Mesendoderm (in vitro differentiated cells): ENCODE data around the gene RPP25L.
A peak's percentile ranks its signal among the peaks of the same experiment; 100 is the strongest.

Source experiments
- DNase-seq: peaks from one replicate; pipeline ENCODE4 v3.0.0; 2013
- H2AK5ac ChIP-seq: 2 replicates; pipeline ENCODE4 v1.6.1; 2013; ENCODE audit warnings: low read length, inconsistent platforms
- H2BK120ac ChIP-seq: 2 replicates; pipeline ENCODE4 v1.6.1; 2013; ENCODE audit warnings: low read depth, mild to moderate bottlenecking, low read length, moderate library complexity, mixed read lengths
- H2BK15ac ChIP-seq: replicated peaks from 2 replicates; pipeline ENCODE4 v1.6.1; 2013; ENCODE audit warnings: low read depth, mild to moderate bottlenecking, moderate library complexity
- H2BK5ac ChIP-seq: 2 replicates; pipeline ENCODE4 v1.6.1; 2013; ENCODE audit warnings: low read length, inconsistent platforms
- H3K18ac ChIP-seq: 2 replicates; pipeline ENCODE4 v1.6.1; 2013; ENCODE audit warnings: mild to moderate bottlenecking, low read length, mixed read lengths
- H3K23ac ChIP-seq: one replicate; pipeline ENCODE4 v1.6.1; 2013; ENCODE audit warnings: low read length
- H3K27ac ChIP-seq: 2 replicates; pipeline ENCODE4 v1.5.1; 2013; ENCODE audit warnings: low read depth, mild to moderate bottlenecking, inconsistent platforms, low read length, moderate library complexity
- H3K27me3 ChIP-seq: 2 replicates; pipeline ENCODE4 v1.6.1; 2013; ENCODE audit warnings: low read length, control low read depth, mild to moderate bottlenecking, inconsistent platforms; ENCODE audit not compliant: insufficient read depth, poor library complexity
- H3K36me3 ChIP-seq: 2 replicates; pipeline ENCODE4 v1.6.1; 2013; ENCODE audit warnings: low read length, inconsistent platforms; ENCODE audit not compliant: control insufficient read depth, insufficient read depth
- H3K4ac ChIP-seq: one replicate; pipeline ENCODE4 v1.6.1; 2013; ENCODE audit warnings: low read depth, mild to moderate bottlenecking, low read length, moderate library complexity
- H3K4me1 ChIP-seq: 2 replicates; pipeline ENCODE4 v1.6.1; 2013; ENCODE audit warnings: low read depth, low read length, inconsistent platforms; ENCODE audit not compliant: control insufficient read depth
- H3K4me2 ChIP-seq: 2 replicates; pipeline ENCODE4 v1.6.1; 2013; ENCODE audit warnings: low read length
- H3K4me3 ChIP-seq: 2 replicates; pipeline ENCODE4 v1.5.1; 2013; ENCODE audit warnings: mild to moderate bottlenecking, low read length
- H3K56ac ChIP-seq: one replicate; pipeline ENCODE4 v1.6.1; 2013; ENCODE audit warnings: low read length
- H3K79me1 ChIP-seq: 2 replicates; pipeline ENCODE4 v1.6.1; 2013; ENCODE audit warnings: low read length, inconsistent platforms
- H3K79me2 ChIP-seq: 2 replicates; pipeline ENCODE4 v1.6.1; 2013; ENCODE audit warnings: mild to moderate bottlenecking, low read length; ENCODE audit not compliant: control insufficient read depth, insufficient read depth
- H3K9ac ChIP-seq: 2 replicates; pipeline ENCODE4 v1.6.1; 2013; ENCODE audit warnings: low read length, inconsistent platforms
- H4K5ac ChIP-seq: one replicate; pipeline ENCODE4 v1.6.1; 2013; ENCODE audit warnings: low read length
- H4K8ac ChIP-seq: one replicate; pipeline ENCODE4 v1.6.1; 2013; ENCODE audit warnings: low read depth, mild to moderate bottlenecking, control low read depth, low read length, moderate library complexity
- WGBS: extraction: QIAGEN DNeasy Blood & Tissue Kit; methylation state at CpG from one replicate; pipeline ENCODE4 v1.1.7; 2013; ENCODE audit warnings: low lambda C conversion rate, missing lambda C conversion rate; ENCODE audit not compliant: insufficient coverage; ENCODE audit errors: extremely low coverage; 5-methylcytosine and 5-hydroxymethylcytosine counted together

RPP25L gene

GRCh38 chr9:34611251-34611810 lies 566 bp downstream of the RPP25L start:
- Histone ChIP-seq H2BK15ac (no peak overlapping the region), H4K8ac (peak overlapping the region; percentile 5), H3K4me1 (peaks cover 3% of the 10 kb centered on the region), H3K27me3 (no peaks in the 10 kb centered on the region), H3K18ac (peak overlapping the region; percentile 82), H3K4me3 (peak overlapping the region; percentile 69), H3K36me3 (no peaks in the 10 kb centered on the region), H2BK5ac (no peak overlapping the region), H3K79me2 (no peaks in the 10 kb centered on the region), H3K56ac (peak overlapping the region; percentile 94), H3K79me1 (no peaks in the 10 kb centered on the region), H2BK120ac (no peak overlapping the region), H3K4ac (peak overlapping the region; percentile 61), H2AK5ac (peak overlapping the region; percentile 79), H4K5ac (peak overlapping the region; percentile 15), H3K27ac (no peak overlapping the region), H3K9ac (peak overlapping the region; percentile 95), H3K4me2 (peak overlapping the region; percentile 84), H3K23ac (peak overlapping the region; percentile 98)
- no CpG with 5 or more reads among the region's 10 CpGs for WGBS
- no peak for DNase-seq

GRCh38 chr9:34610434-34611206 lies 1.3 kb downstream of the RPP25L start:
- Histone ChIP-seq H4K8ac (no peak overlapping the region), H2AK5ac (no peak overlapping the region), H3K9ac (no peak overlapping the region), H3K56ac (peak overlapping the region; percentile 94), H4K5ac (no peak overlapping the region), H3K79me2 (no peaks in the 10 kb centered on the region), H3K27ac (no peak overlapping the region), H2BK120ac (no peak overlapping the region), H3K36me3 (no peaks in the 10 kb centered on the region), H3K23ac (no peak overlapping the region), H3K18ac (no peak overlapping the region), H3K4ac (no peak overlapping the region), H3K4me1 (peaks cover 3% of the 10 kb centered on the region), H3K4me2 (no peak overlapping the region), H3K4me3 (no peak overlapping the region), H3K79me1 (no peaks in the 10 kb centered on the region), H2BK5ac (no peak overlapping the region), H3K27me3 (no peaks in the 10 kb centered on the region), H2BK15ac (no peak overlapping the region)
- no CpG with 5 or more reads among the region's 20 CpGs for WGBS
- no peak for DNase-seq

DNA sequence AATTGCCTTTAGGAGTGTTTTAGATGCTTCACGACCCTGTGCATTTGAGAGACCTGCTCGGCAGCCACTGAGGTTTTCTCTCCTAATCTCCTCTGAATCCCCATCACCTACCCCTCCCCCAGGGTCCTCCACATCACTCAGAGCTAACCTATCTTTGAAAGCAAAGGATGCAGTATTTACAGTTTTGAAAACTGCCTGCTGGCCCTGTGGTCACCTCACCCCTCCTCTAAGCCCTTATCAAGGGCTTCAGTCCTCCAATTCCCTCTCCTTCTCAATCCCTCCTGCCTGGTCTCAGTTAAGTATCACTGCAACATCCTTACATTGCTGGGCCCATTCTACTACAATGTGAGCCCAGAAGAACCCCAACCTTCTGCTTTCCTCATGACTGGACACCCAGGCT lies 4.6 kb downstream of the RPP25L start:
- WGBS: no CpG with 5 or more reads among the region's 2 CpGs
- DNase-seq: no peak
- H3K36me3 ChIP-seq: no peaks in the 10 kb centered on the region
- H3K27me3 ChIP-seq: no peaks in the 10 kb centered on the region
- no peak overlapping the region for H3K23ac ChIP-seq
- H3K4me3 ChIP-seq: no peak overlapping the region
- H2AK5ac ChIP-seq: no peak overlapping the region
- H2BK120ac ChIP-seq: no peak overlapping the region
- no peaks in the 10 kb centered on the region for H3K79me1 ChIP-seq
- H2BK15ac ChIP-seq: no peak overlapping the region
- no peak overlapping the region for H3K4me2 ChIP-seq
- no peaks in the 10 kb centered on the region for H3K79me2 ChIP-seq
- H3K56ac ChIP-seq: no peak overlapping the region
- H3K4me1 ChIP-seq: peaks cover 3% of the 10 kb centered on the region
- no peak overlapping the region for H4K8ac ChIP-seq
- H3K4ac ChIP-seq: no peak overlapping the region
- H4K5ac ChIP-seq: no peak overlapping the region
- no peak overlapping the region for H3K18ac ChIP-seq
- H3K9ac ChIP-seq: no peak overlapping the region
- H2BK5ac ChIP-seq: no peak overlapping the region
- no peak overlapping the region for H3K27ac ChIP-seq

DNA sequence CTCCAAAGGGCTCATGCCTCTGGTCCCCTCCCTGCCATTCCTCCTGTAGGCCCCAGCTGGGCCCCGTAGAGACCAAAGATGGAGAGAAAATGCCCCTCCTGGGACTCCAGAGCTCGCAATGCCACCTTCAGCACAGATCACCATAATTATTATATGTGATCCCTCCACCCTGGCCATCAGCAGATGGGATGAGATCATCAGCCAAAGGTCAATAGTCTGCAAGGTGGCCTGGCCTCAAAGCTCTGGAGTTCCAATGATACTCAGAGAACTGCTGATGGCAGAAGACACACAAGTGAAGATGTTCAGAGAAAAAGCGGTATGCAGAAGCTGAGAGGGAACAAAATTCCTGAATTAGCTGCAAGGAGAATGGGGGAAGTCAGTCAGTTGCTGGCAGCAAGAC lies 5.0 kb downstream of the RPP25L start:
- Histone ChIP-seq H3K79me2 (no peaks in the 10 kb centered on the region), H3K27ac (no peak overlapping the region), H3K18ac (no peak overlapping the region), H3K23ac (no peak overlapping the region), H3K4me2 (no peak overlapping the region), H3K4me3 (no peak overlapping the region), H3K27me3 (no peaks in the 10 kb centered on the region), H4K5ac (no peak overlapping the region), H4K8ac (no peak overlapping the region), H2AK5ac (no peak overlapping the region), H3K4ac (no peak overlapping the region), H3K9ac (no peak overlapping the region), H3K4me1 (peaks cover 3% of the 10 kb centered on the region), H3K36me3 (no peaks in the 10 kb centered on the region), H3K56ac (no peak overlapping the region), H3K79me1 (no peaks in the 10 kb centered on the region), H2BK120ac (no peak overlapping the region), H2BK5ac (no peak overlapping the region), H2BK15ac (no peak overlapping the region)
- WGBS: no CpG with 5 or more reads among the region's 3 CpGs
- no peak for DNase-seq

DNA sequence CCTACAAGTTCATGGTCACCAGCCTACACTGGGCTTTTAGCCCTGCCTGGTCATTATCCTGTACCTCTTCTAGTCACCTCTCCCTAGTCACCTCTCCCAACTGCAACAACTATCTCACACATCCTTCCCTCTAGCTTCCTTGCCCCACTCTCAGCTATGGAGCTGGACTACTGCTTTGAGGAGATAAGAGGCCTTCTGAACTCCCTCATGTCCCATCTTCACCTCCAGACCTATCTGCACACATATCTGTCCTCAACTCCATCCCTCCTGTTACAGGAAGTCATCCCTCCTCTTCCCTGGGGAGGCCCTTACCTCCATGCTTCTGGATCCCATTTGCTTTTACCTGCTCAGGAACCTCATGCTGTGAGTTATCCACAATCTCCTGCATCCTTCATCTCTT lies 5.7 kb downstream of the RPP25L start:
- no peak overlapping the region for H2BK5ac ChIP-seq
- H3K18ac ChIP-seq: no peak overlapping the region
- no peaks in the 10 kb centered on the region for H3K4me1 ChIP-seq
- H3K36me3 ChIP-seq: no peaks in the 10 kb centered on the region
- H3K4ac ChIP-seq: no peak overlapping the region
- no peak overlapping the region for H2BK15ac ChIP-seq
- DNase-seq: no peak
- H3K79me1 ChIP-seq: no peaks in the 10 kb centered on the region
- no peak overlapping the region for H4K5ac ChIP-seq
- no peak overlapping the region for H3K27ac ChIP-seq
- no peak overlapping the region for H3K4me2 ChIP-seq
- H3K9ac ChIP-seq: no peak overlapping the region
- no peaks in the 10 kb centered on the region for H3K27me3 ChIP-seq
- H3K23ac ChIP-seq: no peak overlapping the region
- no peak overlapping the region for H3K56ac ChIP-seq
- H2AK5ac ChIP-seq: no peak overlapping the region
- H3K79me2 ChIP-seq: no peaks in the 10 kb centered on the region
- no peak overlapping the region for H2BK120ac ChIP-seq
- no peak overlapping the region for H4K8ac ChIP-seq
- no peak overlapping the region for H3K4me3 ChIP-seq
